Stimulated activated effector memory CD8-positive, alpha-beta T cell treated with anti-CD3 and anti-CD28 coated beads, Interleukin-12 subunit alpha, Interleukin-12 subunit beta, amount 100 ng/mL, for 72 hours (primary cell): ENCODE results near the gene MYG1.

Source experiments
- ATAC-seq: fragments of 150-1000 bp; cut with Tn5 transposase; 2 replicates; pipeline ENCODE4 v1.10.0; 2021
- DNase-seq, 2 donors: peaks; one replicate each; pipeline ENCODE4 v3.0.0; 2021 to 2022; ENCODE audit warnings: low spot score in 2 of 2
- H3K27ac Mint-ChIP-seq: one replicate; pipeline ENCODE4 v1.8.0; 2022; ENCODE audit warnings: mild to moderate bottlenecking, mixed read lengths
- H3K36me3 Mint-ChIP-seq: one replicate; pipeline ENCODE4 v1.8.0; 2022; ENCODE audit warnings: mild to moderate bottlenecking, mixed read lengths
- H3K4me1 Mint-ChIP-seq: one replicate; pipeline ENCODE4 v1.8.0; 2022; ENCODE audit warnings: mixed read lengths
- H3K4me3 Mint-ChIP-seq: one replicate; pipeline ENCODE4 v1.8.0; 2022; ENCODE audit warnings: mild to moderate bottlenecking, mixed read lengths
- H3K9me3 Mint-ChIP-seq: one replicate; pipeline ENCODE4 v1.8.0; 2022; ENCODE audit warnings: mixed read lengths

Gene MYG1

GRCh38 chr12:53352331-53353256 lies 53.1 kb downstream of the MYG1 start:
- no peak overlapping the region for H3K27ac Mint-ChIP-seq
- DNase-seq (peak; percentile 66 to 87), ATAC-seq (peak; percentile 99)
- H3K36me3 Mint-ChIP-seq, result no peaks in the 10 kb centered on the region
- peaks cover 8% of the 10 kb centered on the region for H3K4me1 Mint-ChIP-seq
- no peak overlapping the region for H3K4me3 Mint-ChIP-seq
- no peaks in the 10 kb centered on the region for H3K9me3 Mint-ChIP-seq

GRCh38 chr12:53353257-53353655 lies 53.8 kb downstream of the MYG1 start:
- ATAC-seq (no peak), DNase-seq (no peak)
- Mint-ChIP-seq H3K4me3 (no peak overlapping the region), H3K27ac (no peak overlapping the region), H3K36me3 (no peaks in the 10 kb centered on the region), H3K9me3 (no peaks in the 10 kb centered on the region), H3K4me1 (peaks cover 8% of the 10 kb centered on the region)

- Mint-ChIP-seq H3K27ac (no peak overlapping the region), H3K4me1 (peaks cover 8% of the 10 kb centered on the region), H3K9me3 (no peaks in the 10 kb centered on the region), H3K36me3 (no peaks in the 10 kb centered on the region), H3K4me3 (no peak overlapping the region)
- no peak for DNase-seq
- no peak for ATAC-seq
Measured at GRCh38 chr12:53355121-53355520, 55.6 kb downstream of the MYG1 start.
